Fibroblast of mammary gland (primary cell): ENCODE measurements around the gene RNF168.
A peak's percentile ranks its signal among the peaks of the same experiment; 100 is the strongest.
"Not testable (repeated sequence)": the region's sequence is repeated elsewhere in the genome, so short reads cannot be mapped to it uniquely, and the experiment has no call there.

Experiments
- DNase-seq: peaks from one replicate; pipeline ENCODE4 v3.0.0-alpha.2; 2010; ENCODE audit warnings: low read depth
- H3K4me3 ChIP-seq: 2 replicates; pipeline ENCODE4 v1.5.1; 2011; ENCODE audit warnings: low read depth, mild to moderate bottlenecking, low read length, moderate library complexity; ENCODE audit not compliant: control insufficient read depth
- CTCF ChIP-seq: conservative IDR thresholded peaks from 2 replicates; pipeline ENCODE4 v1.5.1; 2011; ENCODE audit warnings: low read depth, low read length, inconsistent platforms; ENCODE audit not compliant: control insufficient read depth, insufficient read depth

Gene RNF168

DNA sequence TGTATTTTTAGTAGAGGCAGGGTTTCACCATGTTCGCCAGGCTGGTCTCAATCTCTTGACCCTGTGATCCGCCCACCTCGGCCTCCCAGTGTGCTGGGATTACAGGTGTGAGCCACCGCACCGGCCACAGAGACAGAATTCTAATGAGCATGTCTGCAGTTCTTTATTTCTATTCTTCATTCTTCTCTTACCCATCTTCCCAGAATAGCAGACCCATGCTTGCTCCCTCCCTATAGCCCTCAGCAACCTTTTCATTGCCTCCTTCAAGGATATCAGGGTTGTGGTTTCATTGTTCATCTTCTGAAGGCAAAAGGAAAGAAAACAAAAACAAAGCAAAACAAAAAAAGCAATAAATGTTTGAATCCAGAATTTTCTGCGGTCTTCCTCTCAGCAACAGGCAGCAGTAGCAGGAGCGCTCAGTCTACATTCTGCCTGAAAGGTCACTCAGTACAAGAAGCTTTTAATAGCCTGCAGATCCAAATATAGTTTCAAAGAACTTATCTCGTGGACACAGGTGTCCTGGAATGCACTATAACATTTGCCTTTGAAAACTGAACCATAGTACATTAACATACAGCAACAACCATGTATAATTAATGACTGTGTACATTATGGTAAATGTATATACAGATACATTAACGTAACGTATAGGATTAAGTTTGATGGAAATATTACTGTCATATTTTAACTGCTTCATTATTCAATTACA is 11.5 kb upstream of the RNF168 start, which contains the start of gene SMCO1:
SMCO1 (minus strand) TSS at position 434 of the 709 bp plus-strand sequence; CDS start at position 297, 137 bp downstream.
- TF ChIP-seq CTCF = no peak
- DNase-seq = no peak
- H3K4me3 ChIP-seq = no peak within 1 kb of the TSS

DNA sequence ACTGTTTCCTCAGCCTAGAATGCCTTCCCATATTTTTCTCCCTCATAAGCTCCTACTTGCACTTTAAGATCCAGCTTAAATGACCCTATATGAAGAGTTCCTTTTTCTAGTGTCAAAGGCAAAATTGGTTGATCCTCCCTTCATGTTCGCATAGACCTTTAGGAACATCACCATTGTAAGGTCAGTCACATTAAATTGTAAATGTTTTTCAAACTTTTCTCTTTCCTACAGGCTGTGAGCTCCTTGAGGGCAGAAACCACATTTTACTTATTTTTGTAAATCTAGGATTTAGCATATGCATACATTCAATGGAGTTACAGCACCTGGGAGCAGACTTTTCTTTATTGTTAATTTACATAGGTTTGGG is 10.8 kb upstream of the RNF168 start:
- no peak for TF ChIP-seq CTCF
- no peak for DNase-seq
- no peak overlapping the region for H3K4me3 ChIP-seq

GRCh38 chr3:196513697-196514349 is 10.3 kb upstream of the RNF168 start:
- DNase-seq = peak; percentile 53
- H3K4me3 ChIP-seq = no peak overlapping the region
- no peak for TF ChIP-seq CTCF

GRCh38 chr3:196511646-196512425 is 8.3 kb upstream of the RNF168 start:
- DNase-seq, H3K4me3 ChIP-seq: not testable (repeated sequence)

- not testable (repeated sequence) for DNase-seq, H3K4me3 ChIP-seq
Observed at GRCh38 chr3:196511108-196511507, 7.5 kb upstream of the RNF168 start.

DNA sequence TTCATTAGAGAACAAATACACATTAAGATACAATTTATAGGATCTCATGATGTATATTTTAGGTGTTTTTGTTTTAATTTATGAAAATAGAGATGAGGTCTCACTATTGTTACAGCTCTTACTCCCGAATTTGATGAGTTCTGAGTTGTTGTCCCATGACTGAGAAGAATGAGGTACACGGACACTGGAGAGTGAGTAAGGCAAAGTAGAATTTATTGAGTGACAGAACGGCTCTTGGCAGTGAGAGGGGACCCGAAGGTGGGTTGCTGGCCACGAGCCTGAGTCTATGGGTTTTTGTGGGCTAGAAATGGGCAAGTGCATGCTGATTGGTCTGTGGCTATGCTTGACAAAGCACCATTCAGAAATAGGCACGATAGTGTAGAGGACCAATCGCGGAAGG is 3.1 kb upstream of the RNF168 start:
- no peak for DNase-seq
- no peak for TF ChIP-seq CTCF
- H3K4me3 ChIP-seq = no peak overlapping the region

GRCh38 chr3:196504556-196504955 is 988 bp upstream of the RNF168 start:
- no peak for DNase-seq
- H3K4me3 ChIP-seq = no peak overlapping the region
- TF ChIP-seq CTCF = no peak

GRCh38 chr3:196504077-196504398 is 470 bp upstream of the RNF168 start:
- not testable (repeated sequence) for DNase-seq
- peak overlapping the region; percentile 83 for H3K4me3 ChIP-seq
